Activated T-cell treated with anti-CD3 and anti-CD28 coated beads, Interleukin-2, amount 50 U/mL, for 1 hour (primary cell): ENCODE results near the gene AGPAT3.

Experiments
- DNase-seq: peaks from one replicate; pipeline ENCODE4 v3.0.0-alpha.2; 2020

Gene AGPAT3

GRCh38 chr21:44029460-44030087 lies 164.6 kb downstream of the AGPAT3 start:
- no peak for DNase-seq

DNA sequence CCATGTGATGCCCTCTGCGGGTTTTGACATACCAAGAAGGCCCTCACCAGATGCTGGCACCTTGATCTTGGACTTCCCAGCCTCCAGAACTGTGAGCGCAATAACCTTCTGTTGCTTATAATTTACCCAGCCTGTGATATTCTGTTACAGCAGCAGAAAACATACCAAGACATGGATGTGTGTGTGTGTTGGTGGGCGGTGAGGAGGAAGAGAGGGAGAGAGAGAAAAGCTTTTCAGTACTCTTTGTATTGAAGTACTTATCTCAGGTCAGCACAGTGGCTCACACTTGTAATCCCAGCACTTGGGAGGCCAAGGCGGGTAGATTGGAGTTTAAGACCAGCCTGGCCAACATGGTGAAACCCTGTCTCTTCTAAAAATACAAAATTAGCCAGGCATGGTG lies 170.2 kb downstream of the AGPAT3 start:
- no peak for DNase-seq
